Gastrocnemius medialis (tissue), 4 donors: ENCODE data around the gene TSC22D4. TPM values are rescaled to one million over a fixed set of nuclear protein-coding genes. Genes with fewer than 3 reads are reported as not detected.
"Not testable (repeated sequence)": the region's sequence is repeated elsewhere in the genome, so short reads cannot be mapped to it uniquely, and the experiment has no call there.

Source experiments
- ATAC-seq, 2 donors: fragments of 150-250 bp; one replicate each; pipeline ENCODE4 v1.9.1; 2016
- DNase-seq, 2 donors: peaks; one replicate each; pipeline ENCODE4 v3.0.0-alpha.2; 2019
- H3K27ac ChIP-seq, 4 donors: fragments of 200-600 bp; sonication (generic); 1 replicate in 1 of 4; 2 replicates in 3 of 4; pipeline ENCODE4 v1.5.1; 2016 to 2018; ENCODE audit warnings: mild to moderate bottlenecking in 2 of 4, moderate library complexity in 1 of 4
- H3K27me3 ChIP-seq, 3 donors: fragments of 200-600 bp; sonication (generic) in 2 of 3; 1 replicate in 1 of 3; 2 replicates in 2 of 3; pipeline versions ENCODE4 v1.5.1 to v1.6.0; 2016 to 2019; ENCODE audit warnings: mild to moderate bottlenecking in 1 of 3, moderate library complexity in 1 of 3
- H3K36me3 ChIP-seq, 2 donors: fragments of 200-600 bp; sonication (generic) in 1 of 2; one replicate each; pipeline ENCODE4 v1.5.1; 2017 to 2018
- H3K4me1 ChIP-seq, 2 donors: fragments of 200-600 bp; sonication (generic) in 1 of 2; one replicate each; pipeline ENCODE4 v1.5.1; 2016 to 2017; ENCODE audit warnings: mild to moderate bottlenecking in 2 of 2
- H3K4me3 ChIP-seq, 4 donors: fragments of 200-600 bp; sonication (generic) in 3 of 4; 1 replicate in 1 of 4; 2 replicates in 3 of 4; pipeline ENCODE4 v1.5.1; 2016 to 2019; ENCODE audit warnings: mild to moderate bottlenecking in 2 of 4
- H3K9me3 ChIP-seq, 3 donors: fragments of 200-600 bp; sonication (generic) in 2 of 3; 1 replicate in 1 of 3; 2 replicates in 2 of 3; pipeline ENCODE4 v1.5.1; 2016 to 2019
- CTCF ChIP-seq, 5 experiments: fragments of 450-650 bp in 3 of 5; fragments of 200-600 bp in 2 of 5; sonication (generic) in 2 of 5; IDR thresholded peaks in 4 of 5; conservative IDR thresholded peaks in 1 of 5; 1 replicate in 4 of 5; 2 replicates in 1 of 5; pipeline ENCODE4 v1.5.1; 2016 to 2019; ENCODE audit warnings: antibody characterized with exemption in 5 of 5, mild to moderate bottlenecking in 3 of 5, moderate library complexity in 3 of 5
- POLR2A ChIP-seq, 2 donors: fragments of 450-650 bp; IDR thresholded peaks; one replicate each; pipeline ENCODE4 v1.6.1; 2017; ENCODE audit warnings: antibody characterized with exemption in 2 of 2, mild to moderate bottlenecking in 2 of 2, moderate library complexity in 2 of 2
- in situ Hi-C, 4 donors: fragments of 200-750 bp; cut with MboI; loops; one replicate each; pipeline versions ENCODE4 v1.15.0 to v1.8.0; 2017; ENCODE audit warnings: low sequenced_read_pairs in 4 of 4
- intact Hi-C: fragments of 100-400 bp; cut with DNase I; formaldehyde crosslinking; loops from one replicate; pipeline ENCODE4 v1.15.1; 2023; ENCODE audit warnings: low total_unique reads
- total RNA-seq, 4 donors: library from RNA; depleted of rRNA; stranded (reverse); fragments of >200 nt; gene quantifications; one replicate each; pipeline versions ENCODE4 v1.1.0 to v1.2.3, GENCODE V29; 2016

TSC22D4 gene
- total RNA-seq, 4 donors from 2014 or later = 14.3 to 25.5 (median 21.2) TPM

GRCh38 chr7:100464210-100464660, 14.8 kb downstream of the TSC22D4 start, which contains the start of gene SPACDR:
TSS of gene SPACDR (minus strand) at chr7:100464260. CDS start at chr7:100464025, 235 bp downstream.
- Histone ChIP-seq H3K4me1 (peaks cover 0 to 9% of the 10 kb centered on the region in 2 donors), H3K27ac (no peak within 1 kb of the TSS), H3K9me3 (no peaks in the 10 kb centered on the region), H3K4me3 (no peak within 1 kb of the TSS), H3K36me3 (peaks cover 0 to 4% of the 10 kb centered on the region in 2 donors), H3K27me3 (no peaks in the 10 kb centered on the region)
- ATAC-seq (no peak), DNase-seq (no peak)
- TF ChIP-seq POLR2A (IDR thresholded peaks at IDR 0.05) (no peak), CTCF (IDR thresholded peaks at IDR 0.05 in 4 of 5, conservative IDR thresholded peaks at IDR 0.05 in 1 of 5) (no peak)
- intact Hi-C loops = no loop called here
- in situ Hi-C loops = loop anchor here in 3 of 4 donors (25.0 kb wide), 3 partner anchors 98 to 398 kb away; partner anchors contain the start of genes SLC12A9 (in 2 of the 3), TRIP6 (in 2 of the 3), EPO (in 1 of the 3) and POP7 (in 1 of the 3)

- in situ Hi-C loops = loop anchor here in 3 of 4 donors (25.0 kb wide), 3 partner anchors 105 to 405 kb away; partner anchors contain the start of genes SLC12A9 (in 2 of the 3), TRIP6 (in 2 of the 3), EPO (in 1 of the 3) and POP7 (in 1 of the 3)
- intact Hi-C loops = no loop called here
- no peaks in the 10 kb centered on the region for H3K9me3 ChIP-seq
- H3K4me3 ChIP-seq = no peak overlapping the region
- ATAC-seq (no peak), DNase-seq (no peak)
- H3K36me3 ChIP-seq = no peaks in the 10 kb centered on the region
- H3K4me1 ChIP-seq = no peaks in the 10 kb centered on the region
- H3K27me3 ChIP-seq = no peaks in the 10 kb centered on the region
- H3K27ac ChIP-seq = no peak overlapping the region
- TF ChIP-seq POLR2A (IDR thresholded peaks at IDR 0.05) = no peak
- TF ChIP-seq CTCF (IDR thresholded peaks at IDR 0.05 in 4 of 5, conservative IDR thresholded peaks at IDR 0.05 in 1 of 5) = no peak
Observed at GRCh38 chr7:100457033-100457432, 22.0 kb downstream of the TSC22D4 start.

GRCh38 chr7:100456562-100456961, 22.5 kb downstream of the TSC22D4 start:
- ATAC-seq (no peak), DNase-seq (no peak)
- TF ChIP-seq CTCF (IDR thresholded peaks at IDR 0.05 in 4 of 5, conservative IDR thresholded peaks at IDR 0.05 in 1 of 5) (no peak), POLR2A (IDR thresholded peaks at IDR 0.05) (no peak)
- Histone ChIP-seq H3K36me3 (no peaks in the 10 kb centered on the region), H3K4me1 (no peaks in the 10 kb centered on the region), H3K9me3 (no peaks in the 10 kb centered on the region), H3K27ac (no peak overlapping the region), H3K27me3 (no peaks in the 10 kb centered on the region), H3K4me3 (no peak overlapping the region)
- in situ Hi-C loops = loop anchor here in 3 of 4 donors (25.0 kb wide), 3 partner anchors 106 to 406 kb away; partner anchors contain the start of genes SLC12A9 (in 2 of the 3), TRIP6 (in 2 of the 3), EPO (in 1 of the 3) and POP7 (in 1 of the 3)
- intact Hi-C loops = no loop called here

- H3K9me3 ChIP-seq = no peaks in the 10 kb centered on the region
- no peak overlapping the region for H3K4me3 ChIP-seq
- no peaks in the 10 kb centered on the region for H3K27me3 ChIP-seq
- intact Hi-C loops = no loop called here
- H3K4me1 ChIP-seq = peaks cover 0 to 4% of the 10 kb centered on the region in 2 donors
- H3K36me3 ChIP-seq = no peaks in the 10 kb centered on the region
- in situ Hi-C loops = loop anchor here in 3 of 4 donors (25.0 kb wide), 3 partner anchors 107 to 407 kb away; partner anchors contain the start of genes SLC12A9 (in 2 of the 3), TRIP6 (in 2 of the 3), EPO (in 1 of the 3) and POP7 (in 1 of the 3)
- H3K27ac ChIP-seq = no peak overlapping the region
- TF ChIP-seq CTCF (IDR thresholded peaks at IDR 0.05 in 4 of 5, conservative IDR thresholded peaks at IDR 0.05 in 1 of 5) (no peak), POLR2A (IDR thresholded peaks at IDR 0.05) (no peak)
- DNase-seq (no peak), ATAC-seq (no peak)
Observed at GRCh38 chr7:100455206-100455605, 23.8 kb downstream of the TSC22D4 start.

GRCh38 chr7:100453854-100454253, 25.2 kb downstream of the TSC22D4 start:
- H3K27me3 ChIP-seq, ATAC-seq, intact Hi-C loops, DNase-seq, H3K4me3 ChIP-seq, H3K36me3 ChIP-seq, H3K4me1 ChIP-seq, H3K9me3 ChIP-seq, H3K27ac ChIP-seq: not testable (repeated sequence)
- in situ Hi-C loops = loop anchor here in 3 of 4 donors (25.0 kb wide), 3 partner anchors 108 to 408 kb away; partner anchors contain the start of genes SLC12A9 (in 2 of the 3), TRIP6 (in 2 of the 3), EPO (in 1 of the 3) and POP7 (in 1 of the 3)
